Panc1 (cell line): ENCODE results near the gene ARMCX2. TPM values are rescaled to one million over a fixed set of nuclear protein-coding genes. Genes with fewer than 3 reads are reported as not detected.

ENCODE experiments used
- ATAC-seq: fragments of 200-7000 bp; cut with Tn5 transposase; 2 replicates; pipeline ENCODE4 v1.9.1; 2020; ENCODE audit warnings: mild to moderate bottlenecking, moderate library complexity
- BruUV-seq: library from RNA; stranded (reverse); fragments of 400-500 nt; replicated peaks from 2 replicates; lab custom pipeline; 2021; lab: Mats Ljungman, UMichigan
- CTCF ChIA-PET: fragments of 300-600 bp; sonication (Branson Sonifier 250); formaldehyde crosslinking; loops from one replicate; lab custom pipeline; 2022; ENCODE audit warnings: antibody characterized with exemption; lab: Charles Lee
- POLR2A ChIA-PET: fragments of 300-600 bp; sonication (Branson Sonifier 250); formaldehyde crosslinking; loops from one replicate; lab custom pipeline; 2022; ENCODE audit warnings: antibody characterized with exemption; lab: Charles Lee
- DNase-seq: peaks from one replicate; pipeline ENCODE4 v3.0.0-alpha.2; 2010; ENCODE audit warnings: low read depth, low spot score
- H3K27ac ChIP-seq: 2 replicates; pipeline ENCODE4 v1.5.1; 2011; ENCODE audit warnings: mild to moderate bottlenecking, low read length, inconsistent platforms
- H3K27me3 ChIP-seq: fragments of 200-500 bp; sonication (Bioruptor generic); 2 replicates; pipeline ENCODE4 v1.6.0; 2014; ENCODE audit warnings: low read length, inconsistent platforms; ENCODE audit not compliant: control insufficient read depth, insufficient read depth
- H3K36me3 ChIP-seq: fragments of 200-500 bp; sonication (Bioruptor generic); 2 replicates; pipeline ENCODE4 v1.5.1; 2014; ENCODE audit warnings: inconsistent platforms, mild to moderate bottlenecking, low read length, moderate library complexity; ENCODE audit not compliant: control insufficient read depth, insufficient read depth
- H3K4me1 ChIP-seq: 2 replicates; pipeline ENCODE4 v1.5.1; 2011; ENCODE audit warnings: inconsistent platforms, mild to moderate bottlenecking, low read length, moderate library complexity; ENCODE audit not compliant: control insufficient read depth, insufficient read depth
- H3K4me3 ChIP-seq, 2 experiments: 2 replicates each; pipeline ENCODE4 v1.5.1; 2011 to 2012; ENCODE audit warnings: low read depth in 2 of 2, low read length in 2 of 2, mild to moderate bottlenecking in 2 of 2, inconsistent platforms in 1 of 2, moderate library complexity in 1 of 2
- H3K9me3 ChIP-seq: fragments of 200-500 bp; sonication (Bioruptor generic); 2 replicates; pipeline ENCODE4 v1.5.1; 2014; ENCODE audit warnings: low read depth, mild to moderate bottlenecking, inconsistent platforms, low read length, moderate library complexity; ENCODE audit not compliant: control insufficient read depth, insufficient read depth
- CTCF ChIP-seq: fragments of 450-650 bp; IDR thresholded peaks from 2 replicates; pipeline ENCODE4 v1.5.1; 2017; ENCODE audit warnings: mild to moderate bottlenecking
- POLR2AphosphoS5 ChIP-seq: IDR thresholded peaks from 2 replicates; pipeline ENCODE4 v1.6.1; 2012; ENCODE audit warnings: mild to moderate bottlenecking, low read depth, low read length, moderate library complexity
- SIN3A ChIP-seq: IDR thresholded peaks from 2 replicates; pipeline ENCODE4 v1.6.1; 2012; ENCODE audit warnings: low read depth, mild to moderate bottlenecking, low read length, moderate library complexity, borderline replicate concordance; ENCODE audit not compliant: insufficient read depth
- TCF7L2 ChIP-seq: IDR thresholded peaks from 2 replicates; pipeline ENCODE4 v1.6.1; 2011; ENCODE audit warnings: mild to moderate bottlenecking, low read depth, low read length, inconsistent platforms
- in situ Hi-C: cut with HindIII; loops from 2 replicates; pipeline ENCODE4 v1.10.0; 2016; ENCODE audit warnings: low sequenced_read_pairs, low pct_unique_long_range_greater_than_20kb
- intact Hi-C: fragments of 100-400 bp; cut with micrococcal nuclease; formaldehyde crosslinking; loops from one replicate; pipeline ENCODE4 v1.10.0; 2022; ENCODE audit not compliant: unreplicated experiment
- total RNA-seq: library from RNA; stranded (reverse); gene quantifications from one replicate; pipeline ENCODE4 v1.2.1, GENCODE V29; 2021; ENCODE audit not compliant: unreplicated experiment
- TF ChIP-seq, protein P1 (sequence below), 2 experiments: IDR thresholded peaks; 2 replicates each; pipeline ENCODE4 v1.6.1; 2011 to 2012; ENCODE audit warnings: low read depth in 2 of 2, control low read depth in 1 of 2, low read length in 1 of 2, mild to moderate bottlenecking in 1 of 2, moderate library complexity in 1 of 2; ENCODE audit not compliant: insufficient read depth in 1 of 2

The ARMCX2 gene
- total RNA-seq, 1 experiment from 2014 or later: 1.0 TPM

DNA sequence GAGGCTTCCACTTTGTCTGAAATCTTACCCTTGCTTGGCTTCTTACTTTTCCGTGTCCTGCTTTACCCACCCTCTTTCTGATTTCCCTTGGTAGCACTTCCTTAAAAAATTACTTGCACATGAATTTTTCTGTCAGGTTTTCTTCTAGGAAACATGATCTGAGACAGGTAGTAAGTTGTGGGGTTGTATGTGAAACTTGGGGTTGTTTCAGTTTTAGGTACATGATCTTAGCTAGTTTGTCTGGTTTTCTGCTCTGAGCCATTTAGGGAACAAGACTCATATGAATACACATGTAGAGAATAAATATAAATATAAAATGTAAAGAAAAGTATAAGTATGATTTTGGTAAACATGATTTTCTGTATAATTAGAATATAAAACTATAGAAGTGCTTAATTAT, 17.4 kb upstream of the ARMCX2 start:
- Histone ChIP-seq H3K27me3 (0 out of 2 replicates have a peak, but pooled peaks cover 2% of the 10 kb centered on the region), H3K4me3 (no peak overlapping the region), H3K4me1 (no peaks in the 10 kb centered on the region), H3K9me3 (no peaks in the 10 kb centered on the region), H3K27ac (no peak overlapping the region), H3K36me3 (no peaks in the 10 kb centered on the region)
- intact Hi-C loops: no loop called here
- ATAC-seq: no peak
- ChIA-PET CTCF (no interaction called here), POLR2A (no interaction called here)
- no TSS peak for BruUV-seq
- no peak for DNase-seq
- in situ Hi-C loops: no loop called here
- TF ChIP-seq SIN3A (no peak), TCF7L2 (no peak), CTCF (no peak), POLR2AphosphoS5 (no peak)
- TF ChIP-seq, protein P1, sequence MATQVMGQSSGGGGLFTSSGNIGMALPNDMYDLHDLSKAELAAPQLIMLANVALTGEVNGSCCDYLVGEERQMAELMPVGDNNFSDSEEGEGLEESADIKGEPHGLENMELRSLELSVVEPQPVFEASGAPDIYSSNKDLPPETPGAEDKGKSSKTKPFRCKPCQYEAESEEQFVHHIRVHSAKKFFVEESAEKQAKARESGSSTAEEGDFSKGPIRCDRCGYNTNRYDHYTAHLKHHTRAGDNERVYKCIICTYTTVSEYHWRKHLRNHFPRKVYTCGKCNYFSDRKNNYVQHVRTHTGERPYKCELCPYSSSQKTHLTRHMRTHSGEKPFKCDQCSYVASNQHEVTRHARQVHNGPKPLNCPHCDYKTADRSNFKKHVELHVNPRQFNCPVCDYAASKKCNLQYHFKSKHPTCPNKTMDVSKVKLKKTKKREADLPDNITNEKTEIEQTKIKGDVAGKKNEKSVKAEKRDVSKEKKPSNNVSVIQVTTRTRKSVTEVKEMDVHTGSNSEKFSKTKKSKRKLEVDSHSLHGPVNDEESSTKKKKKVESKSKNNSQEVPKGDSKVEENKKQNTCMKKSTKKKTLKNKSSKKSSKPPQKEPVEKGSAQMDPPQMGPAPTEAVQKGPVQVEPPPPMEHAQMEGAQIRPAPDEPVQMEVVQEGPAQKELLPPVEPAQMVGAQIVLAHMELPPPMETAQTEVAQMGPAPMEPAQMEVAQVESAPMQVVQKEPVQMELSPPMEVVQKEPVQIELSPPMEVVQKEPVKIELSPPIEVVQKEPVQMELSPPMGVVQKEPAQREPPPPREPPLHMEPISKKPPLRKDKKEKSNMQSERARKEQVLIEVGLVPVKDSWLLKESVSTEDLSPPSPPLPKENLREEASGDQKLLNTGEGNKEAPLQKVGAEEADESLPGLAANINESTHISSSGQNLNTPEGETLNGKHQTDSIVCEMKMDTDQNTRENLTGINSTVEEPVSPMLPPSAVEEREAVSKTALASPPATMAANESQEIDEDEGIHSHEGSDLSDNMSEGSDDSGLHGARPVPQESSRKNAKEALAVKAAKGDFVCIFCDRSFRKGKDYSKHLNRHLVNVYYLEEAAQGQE (IDR thresholded peaks at IDR 0.05; ENCODE audit: insufficient read depth in 1 of 2, low read depth in 2 of 2, low read length in 1 of 2): no peak

- H3K9me3 ChIP-seq: no peaks in the 10 kb centered on the region
- in situ Hi-C loops (no loop called here), intact Hi-C loops (no loop called here)
- H3K27ac ChIP-seq: no peak overlapping the region
- no TSS peak for BruUV-seq
- no peak for TF ChIP-seq SIN3A
- no peak for TF ChIP-seq CTCF
- TF ChIP-seq POLR2AphosphoS5: no peak
- TF ChIP-seq, protein P1 (IDR thresholded peaks at IDR 0.05; ENCODE audit: insufficient read depth in 1 of 2, low read depth in 2 of 2, low read length in 1 of 2): no peak
- no peak for TF ChIP-seq TCF7L2
- DNase-seq (no peak), ATAC-seq (no peak)
- ChIA-PET CTCF (no interaction called here), POLR2A (no interaction called here)
- no peaks in the 10 kb centered on the region for H3K36me3 ChIP-seq
- H3K27me3 ChIP-seq: 0 out of 2 replicates have a peak, but pooled peaks cover 2% of the 10 kb centered on the region
- H3K4me1 ChIP-seq: no peaks in the 10 kb centered on the region
- no peak overlapping the region for H3K4me3 ChIP-seq
These were observed 16.9 kb upstream of the ARMCX2 start for GRCh38 chrX:101676571-101676970.
